Osteocyte (in vitro differentiated cells): ENCODE measurements around the gene ADH7. TPM values are rescaled to one million over a fixed set of nuclear protein-coding genes. Genes with fewer than 3 reads are reported as not detected.

Experiments
- DNase-seq: peaks from one replicate; pipeline ENCODE4 v3.0.0; 2021; ENCODE audit warnings: mixed read lengths; ENCODE audit not compliant: unreplicated experiment; ENCODE audit errors: extremely low spot score
- H3K27ac Mint-ChIP-seq: one replicate; pipeline ENCODE4 v1.8.0; 2021; ENCODE audit warnings: mild to moderate bottlenecking, mixed read lengths; ENCODE audit not compliant: unreplicated experiment
- H3K27me3 Mint-ChIP-seq: one replicate; pipeline ENCODE4 v1.8.0; 2021; ENCODE audit warnings: mixed read lengths; ENCODE audit not compliant: unreplicated experiment
- H3K36me3 Mint-ChIP-seq: one replicate; pipeline ENCODE4 v1.8.0; 2021; ENCODE audit warnings: mixed read lengths; ENCODE audit not compliant: unreplicated experiment
- H3K4me1 Mint-ChIP-seq: one replicate; pipeline ENCODE4 v1.8.0; 2021; ENCODE audit warnings: mixed read lengths; ENCODE audit not compliant: unreplicated experiment
- H3K4me3 Mint-ChIP-seq: one replicate; pipeline ENCODE4 v1.8.0; 2021; ENCODE audit warnings: mild to moderate bottlenecking, moderate library complexity, mixed read lengths; ENCODE audit not compliant: unreplicated experiment
- H3K9me3 Mint-ChIP-seq: one replicate; pipeline ENCODE4 v1.8.0; 2021; ENCODE audit warnings: mixed read lengths; ENCODE audit not compliant: unreplicated experiment
- long read RNA-seq: library from polyadenylated mRNA; unstranded; transcript quantifications from one replicate; pipeline ENCODE4 v2.0.0, GENCODE V29; 2021
- total RNA-seq: library from RNA; stranded (reverse); gene quantifications from 2 replicates; pipeline ENCODE4 v1.2.1, GENCODE V29; 2021
- TF ChIP-seq, protein P1 (sequence below): fragments of 200-600 bp; sonication (generic); IDR thresholded peaks from 2 replicates; pipeline ENCODE4 v1.5.0; 2021; ENCODE audit warnings: antibody characterized with exemption, mild to moderate bottlenecking, moderate library complexity

ADH7 gene
- total RNA-seq, result not detected in 2 replicates
- long read RNA-seq, result 0 reads

GRCh38 chr4:99435154-99435553 is at the start of gene ADH7:
Gene ADH7, minus strand, starts transcription at chr4:99435342. Its CDS starts 109 bp downstream, at chr4:99435233.
- TF ChIP-seq, protein P1, sequence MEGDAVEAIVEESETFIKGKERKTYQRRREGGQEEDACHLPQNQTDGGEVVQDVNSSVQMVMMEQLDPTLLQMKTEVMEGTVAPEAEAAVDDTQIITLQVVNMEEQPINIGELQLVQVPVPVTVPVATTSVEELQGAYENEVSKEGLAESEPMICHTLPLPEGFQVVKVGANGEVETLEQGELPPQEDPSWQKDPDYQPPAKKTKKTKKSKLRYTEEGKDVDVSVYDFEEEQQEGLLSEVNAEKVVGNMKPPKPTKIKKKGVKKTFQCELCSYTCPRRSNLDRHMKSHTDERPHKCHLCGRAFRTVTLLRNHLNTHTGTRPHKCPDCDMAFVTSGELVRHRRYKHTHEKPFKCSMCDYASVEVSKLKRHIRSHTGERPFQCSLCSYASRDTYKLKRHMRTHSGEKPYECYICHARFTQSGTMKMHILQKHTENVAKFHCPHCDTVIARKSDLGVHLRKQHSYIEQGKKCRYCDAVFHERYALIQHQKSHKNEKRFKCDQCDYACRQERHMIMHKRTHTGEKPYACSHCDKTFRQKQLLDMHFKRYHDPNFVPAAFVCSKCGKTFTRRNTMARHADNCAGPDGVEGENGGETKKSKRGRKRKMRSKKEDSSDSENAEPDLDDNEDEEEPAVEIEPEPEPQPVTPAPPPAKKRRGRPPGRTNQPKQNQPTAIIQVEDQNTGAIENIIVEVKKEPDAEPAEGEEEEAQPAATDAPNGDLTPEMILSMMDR, result no peak
- no peaks in the 10 kb centered on the region for H3K9me3 Mint-ChIP-seq
- H3K36me3 Mint-ChIP-seq, result no peaks in the 10 kb centered on the region
- peaks cover 6% of the 10 kb centered on the region for H3K27me3 Mint-ChIP-seq
- H3K4me3 Mint-ChIP-seq, result no peak within 1 kb of the TSS
- no peak for DNase-seq
- H3K27ac Mint-ChIP-seq, result no peak within 1 kb of the TSS
- H3K4me1 Mint-ChIP-seq, result no peaks in the 10 kb centered on the region

DNA sequence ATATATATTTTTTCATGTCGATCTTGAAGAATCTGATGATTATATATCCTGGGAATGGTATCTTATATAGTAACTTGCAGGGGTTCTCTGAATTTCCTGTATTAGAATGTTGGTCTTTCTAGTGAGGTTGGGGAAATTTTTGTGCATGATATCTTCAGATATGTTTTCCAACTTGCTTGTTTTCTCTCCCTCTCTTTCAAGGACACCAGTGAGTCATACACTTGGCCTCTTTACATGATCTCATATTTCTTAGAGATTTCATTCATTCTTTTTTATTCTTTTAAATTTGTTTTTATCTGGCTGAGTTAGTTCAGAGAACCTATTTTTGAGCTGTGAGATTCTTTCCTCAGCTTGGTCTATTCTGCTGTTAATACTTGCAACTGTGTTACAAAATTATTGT is 48.5 kb upstream of the ADH7 start:
- Mint-ChIP-seq H3K36me3 (no peaks in the 10 kb centered on the region), H3K4me3 (no peak overlapping the region), H3K9me3 (peaks cover 24% of the 10 kb centered on the region), H3K4me1 (no peaks in the 10 kb centered on the region), H3K27ac (no peak overlapping the region), H3K27me3 (peaks cover 25% of the 10 kb centered on the region)
- TF ChIP-seq, protein P1, result no peak
- no peak for DNase-seq

GRCh38 chr4:99473131-99473530 is 38.0 kb upstream of the ADH7 start:
- no peaks in the 10 kb centered on the region for H3K4me1 Mint-ChIP-seq
- no peaks in the 10 kb centered on the region for H3K9me3 Mint-ChIP-seq
- H3K27me3 Mint-ChIP-seq, result peaks cover 35% of the 10 kb centered on the region
- TF ChIP-seq, protein P1, result no peak
- no peaks in the 10 kb centered on the region for H3K36me3 Mint-ChIP-seq
- DNase-seq, result no peak
- no peak overlapping the region for H3K4me3 Mint-ChIP-seq
- H3K27ac Mint-ChIP-seq, result no peak overlapping the region

- Mint-ChIP-seq H3K4me3 (no peak overlapping the region), H3K9me3 (no peaks in the 10 kb centered on the region), H3K27me3 (peaks cover 44% of the 10 kb centered on the region), H3K36me3 (no peaks in the 10 kb centered on the region), H3K27ac (no peak overlapping the region), H3K4me1 (no peaks in the 10 kb centered on the region)
- TF ChIP-seq, protein P1, result no peak
- DNase-seq, result no peak
Measured at GRCh38 chr4:99471896-99472295, 36.8 kb upstream of the ADH7 start.

DNA sequence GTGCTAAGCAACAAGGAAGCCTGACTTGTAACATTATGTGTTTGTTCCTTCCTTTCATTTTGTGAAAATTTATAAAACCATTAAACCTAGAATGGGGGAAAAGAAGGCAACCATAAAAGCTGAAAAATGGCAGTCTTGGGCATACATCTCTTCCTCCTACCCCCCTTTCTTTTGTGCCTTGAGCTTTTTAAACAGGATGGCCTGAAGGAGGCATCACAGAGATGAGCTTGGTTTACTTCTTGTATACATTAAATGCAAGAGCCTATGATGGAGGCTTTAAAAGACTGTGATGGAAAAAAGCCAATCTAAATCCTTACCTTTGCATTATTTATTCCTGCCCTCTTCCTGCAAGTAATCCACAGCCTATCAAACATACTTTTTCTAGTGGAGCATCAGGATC is 36.2 kb upstream of the ADH7 start:
- Mint-ChIP-seq H3K27ac (no peak overlapping the region), H3K4me3 (no peak overlapping the region), H3K27me3 (peaks cover 45% of the 10 kb centered on the region), H3K9me3 (no peaks in the 10 kb centered on the region), H3K4me1 (no peaks in the 10 kb centered on the region), H3K36me3 (no peaks in the 10 kb centered on the region)
- TF ChIP-seq, protein P1, result no peak
- DNase-seq, result no peak
